GM12801 (cell line): ENCODE measurements around the gene SLC34A3.

ENCODE experiments used
- CTCF ChIP-seq: IDR thresholded peaks from one replicate; pipeline ENCODE4 v1.5.1; 2011; ENCODE audit warnings: control low read depth; ENCODE audit not compliant: insufficient read length; ENCODE audit errors: extremely low read depth

SLC34A3 gene

GRCh38 chr9:137229903-137230704 is 597 bp upstream of the SLC34A3 start:
- no peak for TF ChIP-seq CTCF

GRCh38 chr9:137231372-137232039 is 805 bp downstream of the SLC34A3 start:
- TF ChIP-seq CTCF = no peak

- TF ChIP-seq CTCF = no peak
Observed at GRCh38 chr9:137232101-137232500, 1.4 kb downstream of the SLC34A3 start.

- TF ChIP-seq CTCF = no peak
Observed at GRCh38 chr9:137232510-137232909, 1.8 kb downstream of the SLC34A3 start.

- no peak for TF ChIP-seq CTCF
Observed at GRCh38 chr9:137233143-137233980, 2.7 kb downstream of the SLC34A3 start.

GRCh38 chr9:137234055-137234697 is 3.5 kb downstream of the SLC34A3 start:
- TF ChIP-seq CTCF = no peak

GRCh38 chr9:137234758-137235423 is 4.2 kb downstream of the SLC34A3 start:
- TF ChIP-seq CTCF = no peak
